GM23338 (cell line): ENCODE results near the gene ISL1. TPM values are rescaled to one million over a fixed set of nuclear protein-coding genes. Genes with fewer than 3 reads are reported as not detected.

Experiments used
- ATAC-seq: fragments of 200-7000 bp; cut with Tn5 transposase; 3 replicates; pipeline ENCODE4 v1.9.1; 2020
- DNase-seq: peaks from one replicate; pipeline ENCODE4 v3.0.0-alpha.2; 2015; ENCODE audit warnings: low spot score
- H2AFZ ChIP-seq: fragments of 200-600 bp; sonication (generic); 2 replicates; pipeline ENCODE4 v1.8.0; 2016; ENCODE audit warnings: antibody characterized with exemption, mild to moderate bottlenecking, moderate library complexity
- H3F3A ChIP-seq: fragments of 200-600 bp; sonication (generic); replicated peaks from 2 replicates; pipeline ENCODE4 v1.8.0; 2017; ENCODE audit warnings: antibody characterized with exemption, mixed run types, low read depth
- H3K27ac ChIP-seq: fragments of 200-600 bp; sonication (generic); 2 replicates; pipeline ENCODE4 v1.6.1; 2016; ENCODE audit warnings: low read depth
- H3K27me3 ChIP-seq: fragments of 200-600 bp; sonication (generic); 2 replicates; pipeline ENCODE4 v1.8.0; 2016; ENCODE audit warnings: mild to moderate bottlenecking, mixed run types, moderate library complexity; ENCODE audit not compliant: insufficient read depth
- H3K36me3 ChIP-seq: fragments of 200-600 bp; sonication (generic); 2 replicates; pipeline ENCODE4 v1.8.0; 2016; ENCODE audit warnings: mild to moderate bottlenecking; ENCODE audit not compliant: insufficient read depth
- H3K4me1 ChIP-seq: fragments of 200-600 bp; sonication (generic); 2 replicates; pipeline ENCODE4 v1.8.0; 2016; ENCODE audit warnings: mild to moderate bottlenecking, moderate library complexity; ENCODE audit not compliant: insufficient read depth
- H3K4me2 ChIP-seq: fragments of 200-600 bp; sonication (generic); 2 replicates; pipeline ENCODE4 v1.7.1; 2017; ENCODE audit warnings: mixed run types
- H3K4me3 ChIP-seq: fragments of 200-600 bp; sonication (generic); 2 replicates; pipeline ENCODE4 v1.6.1; 2016; ENCODE audit warnings: mixed run types
- H3K79me2 ChIP-seq: fragments of 200-600 bp; sonication (generic); replicated peaks from 2 replicates; pipeline ENCODE4 v1.8.0; 2017; ENCODE audit warnings: mild to moderate bottlenecking; ENCODE audit not compliant: insufficient read depth
- H3K9me2 ChIP-seq: fragments of 200-600 bp; sonication (generic); 2 replicates; pipeline ENCODE4 v1.8.0; 2017; ENCODE audit not compliant: insufficient read depth
- H4K20me1 ChIP-seq: fragments of 200-600 bp; sonication (generic); replicated peaks from 2 replicates; pipeline ENCODE4 v1.8.0; 2017; ENCODE audit warnings: mild to moderate bottlenecking; ENCODE audit not compliant: insufficient read depth
- H3K27ac Mint-ChIP-seq: 2 replicates; pipeline ENCODE4 v1.8.0; 2020; ENCODE audit warnings: inconsistent platforms, mild to moderate bottlenecking, moderate library complexity, mixed read lengths
- H3K27me3 Mint-ChIP-seq: 3 replicates; pipeline ENCODE4 v1.8.0; 2022; ENCODE audit warnings: low read depth, mild to moderate bottlenecking, moderate library complexity, mixed read lengths, inconsistent platforms; ENCODE audit not compliant: insufficient read depth, poor library complexity
- H3K36me3 Mint-ChIP-seq: 3 replicates; pipeline ENCODE4 v1.8.0; 2021; ENCODE audit warnings: low read depth, mild to moderate bottlenecking, inconsistent platforms, moderate library complexity, mixed read lengths
- H3K4me1 Mint-ChIP-seq: 3 replicates; pipeline ENCODE4 v1.8.0; 2020; ENCODE audit warnings: mild to moderate bottlenecking, inconsistent platforms, mixed read lengths
- H3K4me3 Mint-ChIP-seq: 3 replicates; pipeline ENCODE4 v1.8.0; 2021; ENCODE audit warnings: moderate library complexity, mild to moderate bottlenecking, inconsistent platforms, mixed read lengths
- H3K9me3 Mint-ChIP-seq: 3 replicates; pipeline ENCODE4 v1.8.0; 2020; ENCODE audit warnings: moderate library complexity, mild to moderate bottlenecking, inconsistent platforms, mixed read lengths
- EZH2 ChIP-seq: fragments of 200-600 bp; sonication (generic); IDR thresholded peaks from one replicate; pipeline ENCODE4 v1.8.0; 2017; ENCODE audit warnings: antibody characterized with exemption, mild to moderate bottlenecking, low read depth; ENCODE audit not compliant: unreplicated experiment
- EZH2phosphoT487 ChIP-seq: fragments of 200-600 bp; sonication (generic); IDR thresholded peaks from one replicate; pipeline ENCODE4 v1.8.1; 2018; ENCODE audit warnings: antibody characterized with exemption; ENCODE audit not compliant: unreplicated experiment
- NANOG ChIP-seq: IDR thresholded peaks from 2 replicates; pipeline ENCODE4 v1.6.1; 2016; ENCODE audit warnings: antibody characterized with exemption, borderline replicate concordance
- STAT1 ChIP-seq: IDR thresholded peaks from one replicate; pipeline ENCODE4 v1.6.1; 2016; ENCODE audit warnings: antibody characterized with exemption; ENCODE audit not compliant: unreplicated experiment
- ZNF462 ChIP-seq: fragments of 250-450 bp; sonication (Bioruptor Pico); IDR thresholded peaks from 2 replicates; pipeline ENCODE4 v1.5.0; 2020; ENCODE audit warnings: mild to moderate bottlenecking, moderate library complexity
- polyA plus RNA-seq: library from polyadenylated mRNA; unstranded; fragments of >200 nt; fragmentation: Nextera tagmentation; extraction: Ambion mirVana; gene quantifications from 2 replicates; pipeline ENCODE4 v1.2.1, GENCODE V29; 2016
- total RNA-seq: library from RNA; depleted of rRNA; stranded (reverse); fragments of >200 nt; shearing (Covaris generic); gene quantifications from 2 replicates; pipeline ENCODE4 v1.2.3, GENCODE V29; 2014
- TF ChIP-seq, protein P1 (sequence below), 2 experiments: fragments of 200-600 bp in 1 of 2; sonication (generic) in 1 of 2; conservative IDR thresholded peaks; 2 replicates each; pipeline versions ENCODE4 v1.5.1 to v1.6.1; 2016 to 2017; ENCODE audit warnings: antibody characterized with exemption in 2 of 2, low read depth in 2 of 2, mild to moderate bottlenecking in 2 of 2, moderate library complexity in 1 of 2

Gene ISL1
- total and polyA plus RNA-seq, 2 experiments from 2014 or later = 0.38 to 0.55 TPM

DNA sequence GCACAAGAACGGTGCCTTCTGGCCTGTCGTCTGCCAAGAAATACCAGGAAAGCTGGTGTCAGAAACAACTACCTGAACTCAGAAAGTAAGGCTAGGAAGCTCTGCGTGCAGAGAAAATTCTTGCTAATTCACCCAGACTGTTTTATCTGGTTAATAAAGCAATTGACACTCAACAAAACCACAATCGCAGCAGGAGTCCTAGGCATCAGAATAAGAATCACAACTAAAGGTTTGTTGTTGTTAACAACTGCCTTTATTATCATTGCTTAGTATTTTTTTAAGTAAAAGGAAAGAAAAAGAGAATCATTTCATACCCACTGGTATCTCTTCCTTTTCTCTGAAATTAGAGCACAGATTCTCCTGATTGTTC lies 3.9 kb upstream of the ISL1 start:
- peaks cover 92% of the 10 kb centered on the region for H3K27me3 ChIP-seq
- TF ChIP-seq EZH2phosphoT487 = no peak
- TF ChIP-seq NANOG = peak; percentile 86
- H3K36me3 ChIP-seq = no peaks in the 10 kb centered on the region
- no peak overlapping the region for H2AFZ ChIP-seq
- H3K27ac ChIP-seq = no peak overlapping the region
- peaks cover 55% of the 10 kb centered on the region for H3K4me1 ChIP-seq
- peak overlapping the region; percentile 59 for H3K4me3 ChIP-seq
- Mint-ChIP-seq H3K36me3 (no peaks in the 10 kb centered on the region), H3K27ac (no peak overlapping the region), H3K9me3 (no peaks in the 10 kb centered on the region; the same call in 2 of the 3 replicates), H3K4me1 (peaks cover 71% of the 10 kb centered on the region), H3K27me3 (peaks cover 90% of the 10 kb centered on the region), H3K4me3 (peak overlapping the region; percentile 69)
- H3K79me2 ChIP-seq = no peaks in the 10 kb centered on the region
- peak overlapping the region; percentile 86 for H3K4me2 ChIP-seq
- no peaks in the 10 kb centered on the region for H3K9me2 ChIP-seq
- H4K20me1 ChIP-seq = peaks cover 2% of the 10 kb centered on the region; the same call in 1 of the 2 replicates
- DNase-seq (peak; percentile 86), ATAC-seq (no peak; the same call in 1 of the 3 replicates)
- peaks cover 18% of the 10 kb centered on the region for H3F3A ChIP-seq

- Histone ChIP-seq H3K4me2 (peak overlapping the region; percentile 86; the same call in 1 of the 2 replicates), H3F3A (peaks cover 25% of the 10 kb centered on the region), H3K36me3 (no peaks in the 10 kb centered on the region), H3K4me1 (peaks cover 69% of the 10 kb centered on the region), H4K20me1 (no peaks in the 10 kb centered on the region; the same call in 1 of the 2 replicates), H3K9me2 (no peaks in the 10 kb centered on the region), H3K79me2 (no peaks in the 10 kb centered on the region), H3K27ac (no peak overlapping the region), H3K4me3 (no peak overlapping the region), H2AFZ (no peak overlapping the region), H3K27me3 (peaks cover 92% of the 10 kb centered on the region)
- Mint-ChIP-seq H3K4me1 (peaks cover 83% of the 10 kb centered on the region), H3K27me3 (peaks cover 94% of the 10 kb centered on the region), H3K9me3 (no peaks in the 10 kb centered on the region; the same call in 2 of the 3 replicates), H3K36me3 (no peaks in the 10 kb centered on the region), H3K4me3 (no peak overlapping the region), H3K27ac (no peak overlapping the region)
- peak; percentile 69 for DNase-seq
- no peak for ATAC-seq
- no peak for TF ChIP-seq STAT1
- TF ChIP-seq, protein P1, sequence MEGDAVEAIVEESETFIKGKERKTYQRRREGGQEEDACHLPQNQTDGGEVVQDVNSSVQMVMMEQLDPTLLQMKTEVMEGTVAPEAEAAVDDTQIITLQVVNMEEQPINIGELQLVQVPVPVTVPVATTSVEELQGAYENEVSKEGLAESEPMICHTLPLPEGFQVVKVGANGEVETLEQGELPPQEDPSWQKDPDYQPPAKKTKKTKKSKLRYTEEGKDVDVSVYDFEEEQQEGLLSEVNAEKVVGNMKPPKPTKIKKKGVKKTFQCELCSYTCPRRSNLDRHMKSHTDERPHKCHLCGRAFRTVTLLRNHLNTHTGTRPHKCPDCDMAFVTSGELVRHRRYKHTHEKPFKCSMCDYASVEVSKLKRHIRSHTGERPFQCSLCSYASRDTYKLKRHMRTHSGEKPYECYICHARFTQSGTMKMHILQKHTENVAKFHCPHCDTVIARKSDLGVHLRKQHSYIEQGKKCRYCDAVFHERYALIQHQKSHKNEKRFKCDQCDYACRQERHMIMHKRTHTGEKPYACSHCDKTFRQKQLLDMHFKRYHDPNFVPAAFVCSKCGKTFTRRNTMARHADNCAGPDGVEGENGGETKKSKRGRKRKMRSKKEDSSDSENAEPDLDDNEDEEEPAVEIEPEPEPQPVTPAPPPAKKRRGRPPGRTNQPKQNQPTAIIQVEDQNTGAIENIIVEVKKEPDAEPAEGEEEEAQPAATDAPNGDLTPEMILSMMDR (conservative IDR thresholded peaks at IDR 0.05; ENCODE audit: low read depth in 2 of 2) = peak; percentile 55 to 91
Measured at GRCh38 chr5:51380603-51381207, 2.5 kb upstream of the ISL1 start.

DNA sequence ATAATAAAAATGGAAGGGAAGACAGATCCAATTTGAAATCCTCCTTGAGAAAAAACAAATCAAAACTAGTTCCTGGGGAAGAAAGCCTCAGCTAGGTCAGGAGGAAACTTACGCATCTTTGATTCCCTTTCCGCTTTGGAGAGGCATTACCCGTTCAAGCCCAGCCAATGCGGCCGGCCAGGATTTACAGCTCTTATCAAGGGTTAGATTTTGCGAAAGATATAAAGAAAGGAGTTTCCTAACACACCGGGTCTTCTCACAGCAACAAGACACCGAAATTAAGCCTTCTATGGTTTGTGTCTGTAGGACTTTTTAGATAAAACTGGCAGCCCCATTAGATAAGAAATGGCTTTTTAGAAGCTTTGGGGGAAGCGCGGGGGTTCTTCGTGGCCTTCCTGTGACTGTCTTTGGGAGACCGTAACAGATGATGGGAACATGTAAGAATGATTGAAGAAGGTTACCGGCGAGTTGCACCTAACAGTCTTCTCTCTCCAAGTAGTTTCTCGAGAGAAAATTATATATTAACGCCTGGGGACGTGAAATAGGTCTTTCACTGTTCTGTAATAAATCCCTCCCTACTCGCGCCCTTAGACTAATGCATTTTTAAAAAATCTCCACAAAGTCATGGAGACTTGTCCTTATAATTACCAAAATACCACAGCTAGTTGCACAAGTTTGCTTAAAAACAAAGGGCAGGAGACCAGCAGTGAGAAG lies 1.3 kb upstream of the ISL1 start:
- Histone ChIP-seq H3F3A (peaks cover 25% of the 10 kb centered on the region), H3K27me3 (peaks cover 92% of the 10 kb centered on the region), H3K4me1 (peaks cover 71% of the 10 kb centered on the region), H3K4me3 (peak overlapping the region; percentile 66), H3K9me2 (no peaks in the 10 kb centered on the region), H3K4me2 (peak overlapping the region; percentile 87), H4K20me1 (no peaks in the 10 kb centered on the region; the same call in 1 of the 2 replicates), H3K79me2 (no peaks in the 10 kb centered on the region), H2AFZ (peak overlapping the region; percentile 76), H3K27ac (no peak overlapping the region), H3K36me3 (no peaks in the 10 kb centered on the region)
- TF ChIP-seq EZH2 = peak; percentile 93
- peak; percentile 12 for TF ChIP-seq EZH2phosphoT487
- TF ChIP-seq ZNF462 (CRISPR knock-in tag) = no peak
- ATAC-seq = no peak
- no peaks in the 10 kb centered on the region; the same call in 2 of the 3 replicates for H3K9me3 Mint-ChIP-seq
- peaks cover 99% of the 10 kb centered on the region for H3K27me3 Mint-ChIP-seq
- H3K27ac Mint-ChIP-seq = no peak overlapping the region
- H3K36me3 Mint-ChIP-seq = no peaks in the 10 kb centered on the region
- DNase-seq = no peak
- peak overlapping the region; percentile 78 for H3K4me3 Mint-ChIP-seq
- peaks cover 89% of the 10 kb centered on the region for H3K4me1 Mint-ChIP-seq
